ENCODE measurements around the gene SETD7. TPM values are rescaled to one million over a fixed set of nuclear protein-coding genes. Genes with fewer than 3 reads are reported as not detected.

The SETD7 gene
- total and polyA plus RNA-seq, 12 donors = 12.0 to 79.2 (median 52.8) TPM

GRCh38 chr4:139508581-139509237 lies 47.3 kb downstream of the SETD7 start:
- ATAC-seq (peak in 3 of 8 donors; percentile 15 to 28 (median 19)), DNase-seq (no peak)
- TF ChIP-seq CTCF (IDR thresholded peaks at IDR 0.05) = no peak
- Histone ChIP-seq H3K4me1 (peaks cover 0 to 30% (median 14%) of the 10 kb centered on the region in 9 donors), H3K27ac (peak overlapping the region in 4 of 10 donors; percentile 17 to 68 (median 54)), H3K36me3 (peaks cover 0 to 100% (median 6%) of the 10 kb centered on the region in 9 donors), H3K4me3 (no peak overlapping the region), H3K9me3 (no peaks in the 10 kb centered on the region), H3K27me3 (no peaks in the 10 kb centered on the region)
- intact Hi-C loops (cut with DNase I) = loop anchor here in 3 of 10 donors (10.0 kb wide), 1 partner anchor 94 kb away; no protein-coding TSS in a partner anchor
- 60 to 72% methylated on average over 11 of the region's 11 CpGs for WGBS, 2 donors

DNA sequence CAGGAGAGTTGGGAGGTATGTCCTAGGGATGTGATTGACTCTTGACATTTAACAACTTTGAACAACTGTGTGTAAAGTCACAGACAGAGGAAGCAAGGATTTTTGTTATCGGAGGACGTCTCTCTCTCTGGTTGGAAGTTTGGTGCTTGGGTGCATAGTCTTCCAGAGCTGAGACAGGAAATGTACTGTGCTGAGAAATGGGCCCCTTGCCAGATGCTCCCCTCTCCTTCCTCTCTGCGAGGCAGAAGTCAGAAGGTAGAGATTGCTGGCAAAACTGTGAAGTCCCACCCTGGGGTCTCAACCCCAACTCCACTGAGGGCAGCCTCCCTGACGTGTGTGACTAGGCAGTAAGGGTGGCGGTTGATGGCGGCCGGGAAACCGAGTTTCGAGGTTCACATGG lies 49.2 kb downstream of the SETD7 start:
- H3K36me3 ChIP-seq = peaks cover 0 to 84% (median 7%) of the 10 kb centered on the region in 9 donors
- intact Hi-C loops (cut with DNase I) = loop anchor here in 3 of 10 donors (10.0 kb wide), 1 partner anchor 92 kb away; no protein-coding TSS in a partner anchor
- H3K9me3 ChIP-seq = no peaks in the 10 kb centered on the region
- WGBS, 2 donors = 77 to 85% methylated on average over 9 of the region's 9 CpGs
- TF ChIP-seq CTCF (IDR thresholded peaks at IDR 0.05) = no peak
- peaks cover 0 to 34% (median 14%) of the 10 kb centered on the region in 9 donors for H3K4me1 ChIP-seq
- H3K27me3 ChIP-seq = no peaks in the 10 kb centered on the region
- ATAC-seq = peak in 1 of 8 donors; percentile 25
- H3K27ac ChIP-seq = peak overlapping the region in 1 of 10 donors; percentile 11
- no peak overlapping the region for H3K4me3 ChIP-seq
- peak in 1 of 2 donors; percentile 24 for DNase-seq

- TF ChIP-seq CTCF (IDR thresholded peaks at IDR 0.05) = no peak
- DNase-seq = no peak
- no peak overlapping the region for H3K4me3 ChIP-seq
- H3K27ac ChIP-seq = no peak overlapping the region
- H3K36me3 ChIP-seq = peaks cover 0 to 54% (median 7%) of the 10 kb centered on the region in 9 donors
- no peaks in the 10 kb centered on the region for H3K9me3 ChIP-seq
- no peak for ATAC-seq
- no peaks in the 10 kb centered on the region for H3K27me3 ChIP-seq
- intact Hi-C loops (cut with DNase I) = loop anchor here in 3 of 10 donors (5.0 to 10.0 kb wide), 2 partner anchors 89 to 129 kb away; no protein-coding TSS in a partner anchor
- peaks cover 0 to 18% (median 4%) of the 10 kb centered on the region in 9 donors for H3K4me1 ChIP-seq
Measured at GRCh38 chr4:139503622-139504166, 52.3 kb downstream of the SETD7 start.

DNA sequence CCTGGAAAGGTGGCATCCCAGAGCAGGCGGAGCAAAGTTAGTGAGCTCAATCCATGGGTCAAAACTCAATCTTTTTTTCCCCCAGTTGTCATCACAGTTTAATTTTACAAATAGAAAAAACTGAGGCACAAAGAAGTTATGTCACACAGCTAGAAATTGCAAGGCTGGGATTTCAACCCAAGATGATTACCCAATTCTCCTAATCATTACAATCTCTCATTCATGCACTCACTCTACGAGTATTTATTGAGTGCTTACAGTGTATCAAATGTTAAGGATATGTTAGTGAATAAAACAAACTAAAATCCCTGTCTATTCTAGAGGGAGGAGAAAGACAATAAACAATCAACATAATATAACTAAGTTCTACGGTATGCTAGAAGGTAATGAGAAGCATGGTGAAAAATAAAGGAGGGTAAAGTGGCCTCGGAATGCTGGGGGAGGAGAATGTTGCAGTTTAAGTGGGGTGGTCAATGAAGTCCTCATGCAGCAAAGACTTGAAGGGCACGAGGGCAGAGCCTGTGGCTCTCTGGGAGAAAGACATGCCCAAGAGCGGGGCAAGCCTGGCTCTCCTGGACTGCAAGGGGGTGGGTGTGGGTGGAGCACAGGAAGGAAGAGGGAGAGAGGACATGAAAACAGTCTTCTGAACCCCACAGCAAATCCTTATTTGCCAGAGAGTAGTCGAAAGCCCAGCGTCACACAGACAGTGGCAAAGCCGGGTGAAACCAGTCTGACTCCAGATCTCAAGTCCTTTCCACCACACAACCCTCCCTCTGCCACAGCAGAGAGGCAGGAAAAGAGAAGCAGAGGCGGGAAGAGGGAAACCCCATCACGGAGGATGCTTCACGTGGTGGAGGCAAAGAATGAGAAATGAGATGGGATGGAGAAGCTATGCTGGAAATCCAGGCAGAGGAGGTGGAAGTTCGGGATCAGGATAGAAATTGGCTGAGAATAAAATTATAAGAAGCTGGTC lies 53.8 kb downstream of the SETD7 start:
- Histone ChIP-seq H3K4me1 (peaks cover 0 to 20% (median 4%) of the 10 kb centered on the region in 9 donors), H3K27ac (no peak overlapping the region), H3K27me3 (no peaks in the 10 kb centered on the region), H3K9me3 (no peaks in the 10 kb centered on the region), H3K36me3 (peaks cover 0 to 39% (median 7%) of the 10 kb centered on the region in 9 donors), H3K4me3 (no peak overlapping the region)
- TF ChIP-seq CTCF (IDR thresholded peaks at IDR 0.05) = no peak
- ATAC-seq (no peak), DNase-seq (no peak)
- intact Hi-C loops (cut with DNase I) = loop anchor here in 3 of 10 donors (5.0 to 10.0 kb wide), 2 partner anchors 87 to 130 kb away; no protein-coding TSS in a partner anchor
- 73 to 75% methylated on average over 13 of the region's 13 CpGs for WGBS, 2 donors
